Measurements from ENCODE around the gene MIX23. TPM values are rescaled to one million over a fixed set of nuclear protein-coding genes. Genes with fewer than 3 reads are reported as not detected.

Gene MIX23
- total and polyA plus RNA-seq, 4 donors, result 14.0 to 19.6 (median 16.8) TPM

- H3K4me1 ChIP-seq (ENCODE audit: control insufficient read depth in 4 of 4, insufficient read depth in 4 of 4, low read length in 3 of 4), result peaks cover 0 to 10% (median 5%) of the 10 kb centered on the region in 4 donors
- no peak for TF ChIP-seq GABPA (IDR thresholded peaks at IDR 0.05 in 1 of 2, conservative IDR thresholded peaks at IDR 0.05 in 1 of 2)
- TF ChIP-seq, protein P1, sequence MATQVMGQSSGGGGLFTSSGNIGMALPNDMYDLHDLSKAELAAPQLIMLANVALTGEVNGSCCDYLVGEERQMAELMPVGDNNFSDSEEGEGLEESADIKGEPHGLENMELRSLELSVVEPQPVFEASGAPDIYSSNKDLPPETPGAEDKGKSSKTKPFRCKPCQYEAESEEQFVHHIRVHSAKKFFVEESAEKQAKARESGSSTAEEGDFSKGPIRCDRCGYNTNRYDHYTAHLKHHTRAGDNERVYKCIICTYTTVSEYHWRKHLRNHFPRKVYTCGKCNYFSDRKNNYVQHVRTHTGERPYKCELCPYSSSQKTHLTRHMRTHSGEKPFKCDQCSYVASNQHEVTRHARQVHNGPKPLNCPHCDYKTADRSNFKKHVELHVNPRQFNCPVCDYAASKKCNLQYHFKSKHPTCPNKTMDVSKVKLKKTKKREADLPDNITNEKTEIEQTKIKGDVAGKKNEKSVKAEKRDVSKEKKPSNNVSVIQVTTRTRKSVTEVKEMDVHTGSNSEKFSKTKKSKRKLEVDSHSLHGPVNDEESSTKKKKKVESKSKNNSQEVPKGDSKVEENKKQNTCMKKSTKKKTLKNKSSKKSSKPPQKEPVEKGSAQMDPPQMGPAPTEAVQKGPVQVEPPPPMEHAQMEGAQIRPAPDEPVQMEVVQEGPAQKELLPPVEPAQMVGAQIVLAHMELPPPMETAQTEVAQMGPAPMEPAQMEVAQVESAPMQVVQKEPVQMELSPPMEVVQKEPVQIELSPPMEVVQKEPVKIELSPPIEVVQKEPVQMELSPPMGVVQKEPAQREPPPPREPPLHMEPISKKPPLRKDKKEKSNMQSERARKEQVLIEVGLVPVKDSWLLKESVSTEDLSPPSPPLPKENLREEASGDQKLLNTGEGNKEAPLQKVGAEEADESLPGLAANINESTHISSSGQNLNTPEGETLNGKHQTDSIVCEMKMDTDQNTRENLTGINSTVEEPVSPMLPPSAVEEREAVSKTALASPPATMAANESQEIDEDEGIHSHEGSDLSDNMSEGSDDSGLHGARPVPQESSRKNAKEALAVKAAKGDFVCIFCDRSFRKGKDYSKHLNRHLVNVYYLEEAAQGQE (IDR thresholded peaks at IDR 0.05), result no peak
- TF ChIP-seq EGR1 (IDR thresholded peaks at IDR 0.05; ENCODE audit: low read depth in 2 of 2), result no peak
- no peak for TF ChIP-seq HNF4G (IDR thresholded peaks at IDR 0.05)
- TF ChIP-seq SP1 (IDR thresholded peaks at IDR 0.05), result no peak
- no peak for TF ChIP-seq TAF1 (conservative IDR thresholded peaks at IDR 0.05)
- TF ChIP-seq, protein P2, sequence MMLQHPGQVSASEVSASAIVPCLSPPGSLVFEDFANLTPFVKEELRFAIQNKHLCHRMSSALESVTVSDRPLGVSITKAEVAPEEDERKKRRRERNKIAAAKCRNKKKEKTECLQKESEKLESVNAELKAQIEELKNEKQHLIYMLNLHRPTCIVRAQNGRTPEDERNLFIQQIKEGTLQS (IDR thresholded peaks at IDR 0.05), result no peak
- TF ChIP-seq FOXA1 (IDR thresholded peaks at IDR 0.05), result no peak
- TF ChIP-seq NR2F2 (IDR thresholded peaks at IDR 0.05), result no peak
- no peak for TF ChIP-seq ZBTB33 (IDR thresholded peaks at IDR 0.05)
- TF ChIP-seq HNF4A (conservative IDR thresholded peaks at IDR 0.05), result no peak
- no peak for TF ChIP-seq RXRA (IDR thresholded peaks at IDR 0.05)
- TF ChIP-seq JUND (IDR thresholded peaks at IDR 0.05), result no peak
- H3K36me3 ChIP-seq (ENCODE audit: control insufficient read depth in 4 of 4, insufficient read depth in 3 of 4, low read depth in 1 of 4, low read length in 3 of 4), result no peaks in the 10 kb centered on the region
- no peak overlapping the region for H3K4me3 ChIP-seq (ENCODE audit: low read depth in 1 of 3, low read length in 3 of 3)
- no peak overlapping the region for H3K27ac ChIP-seq (ENCODE audit: low read depth in 1 of 2, low read length in 2 of 2)
- H3K9ac ChIP-seq (ENCODE audit: low read depth in 1 of 2, low read length in 2 of 2), result no peak overlapping the region
- H3K27me3 ChIP-seq (ENCODE audit: control insufficient read depth in 4 of 4, insufficient read depth in 4 of 4, low read length in 3 of 4), result no peaks in the 10 kb centered on the region
- 88% methylated on average over 4 of the region's 4 CpGs for WGBS
- H3K9me3 ChIP-seq (ENCODE audit: control insufficient read depth in 4 of 4, low read length in 3 of 4), result no peaks in the 10 kb centered on the region
- no peak for DNase-seq (ENCODE audit: low spot score)
Observed at GRCh38 chr3:122351612-122352011, 31.4 kb downstream of the MIX23 start.

- no peak for DNase-seq (ENCODE audit: low spot score)
- 86% methylated on average over 5 of the region's 5 CpGs for WGBS
- TF ChIP-seq TAF1 (conservative IDR thresholded peaks at IDR 0.05) (no peak), HNF4A (conservative IDR thresholded peaks at IDR 0.05) (no peak), NR2F2 (IDR thresholded peaks at IDR 0.05) (no peak), YY1 (IDR thresholded peaks at IDR 0.05) (no peak), ZBTB33 (IDR thresholded peaks at IDR 0.05) (no peak), HNF4G (IDR thresholded peaks at IDR 0.05) (no peak), MAX (IDR thresholded peaks at IDR 0.05) (no peak), SP1 (IDR thresholded peaks at IDR 0.05) (no peak), FOXA2 (IDR thresholded peaks at IDR 0.05) (no peak), EGR1 (IDR thresholded peaks at IDR 0.05; ENCODE audit: low read depth in 2 of 2) (no peak)
- TF ChIP-seq, protein P1 (IDR thresholded peaks at IDR 0.05), result no peak
- TF ChIP-seq, protein P3, sequence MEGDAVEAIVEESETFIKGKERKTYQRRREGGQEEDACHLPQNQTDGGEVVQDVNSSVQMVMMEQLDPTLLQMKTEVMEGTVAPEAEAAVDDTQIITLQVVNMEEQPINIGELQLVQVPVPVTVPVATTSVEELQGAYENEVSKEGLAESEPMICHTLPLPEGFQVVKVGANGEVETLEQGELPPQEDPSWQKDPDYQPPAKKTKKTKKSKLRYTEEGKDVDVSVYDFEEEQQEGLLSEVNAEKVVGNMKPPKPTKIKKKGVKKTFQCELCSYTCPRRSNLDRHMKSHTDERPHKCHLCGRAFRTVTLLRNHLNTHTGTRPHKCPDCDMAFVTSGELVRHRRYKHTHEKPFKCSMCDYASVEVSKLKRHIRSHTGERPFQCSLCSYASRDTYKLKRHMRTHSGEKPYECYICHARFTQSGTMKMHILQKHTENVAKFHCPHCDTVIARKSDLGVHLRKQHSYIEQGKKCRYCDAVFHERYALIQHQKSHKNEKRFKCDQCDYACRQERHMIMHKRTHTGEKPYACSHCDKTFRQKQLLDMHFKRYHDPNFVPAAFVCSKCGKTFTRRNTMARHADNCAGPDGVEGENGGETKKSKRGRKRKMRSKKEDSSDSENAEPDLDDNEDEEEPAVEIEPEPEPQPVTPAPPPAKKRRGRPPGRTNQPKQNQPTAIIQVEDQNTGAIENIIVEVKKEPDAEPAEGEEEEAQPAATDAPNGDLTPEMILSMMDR (IDR thresholded peaks at IDR 0.05; ENCODE audit: low read depth, low read length, missing input control), result no peak
- TF ChIP-seq, protein P2 (IDR thresholded peaks at IDR 0.05), result no peak
- H3K9ac ChIP-seq (ENCODE audit: low read depth in 1 of 2, low read length in 2 of 2), result no peak overlapping the region
- H3K4me3 ChIP-seq (ENCODE audit: low read depth in 1 of 3, low read length in 3 of 3), result no peak overlapping the region
- H3K27me3 ChIP-seq (ENCODE audit: control insufficient read depth in 4 of 4, insufficient read depth in 4 of 4, low read length in 3 of 4), result no peaks in the 10 kb centered on the region
- no peaks in the 10 kb centered on the region for H3K36me3 ChIP-seq (ENCODE audit: control insufficient read depth in 4 of 4, insufficient read depth in 3 of 4, low read depth in 1 of 4, low read length in 3 of 4)
- H3K4me1 ChIP-seq (ENCODE audit: control insufficient read depth in 4 of 4, insufficient read depth in 4 of 4, low read length in 3 of 4), result peaks cover 0 to 10% (median 5%) of the 10 kb centered on the region in 4 donors
- no peaks in the 10 kb centered on the region for H3K9me3 ChIP-seq (ENCODE audit: control insufficient read depth in 4 of 4, low read length in 3 of 4)
- no peak overlapping the region for H3K27ac ChIP-seq (ENCODE audit: low read depth in 1 of 2, low read length in 2 of 2)
Observed at GRCh38 chr3:122350814-122351418, 32.1 kb downstream of the MIX23 start.
